ENCODE results near the gene RNPEPL1.
"Not testable (repeated sequence)": the region's sequence is repeated elsewhere in the genome, so short reads cannot be mapped to it uniquely, and the experiment has no call there.

Gene RNPEPL1

DNA sequence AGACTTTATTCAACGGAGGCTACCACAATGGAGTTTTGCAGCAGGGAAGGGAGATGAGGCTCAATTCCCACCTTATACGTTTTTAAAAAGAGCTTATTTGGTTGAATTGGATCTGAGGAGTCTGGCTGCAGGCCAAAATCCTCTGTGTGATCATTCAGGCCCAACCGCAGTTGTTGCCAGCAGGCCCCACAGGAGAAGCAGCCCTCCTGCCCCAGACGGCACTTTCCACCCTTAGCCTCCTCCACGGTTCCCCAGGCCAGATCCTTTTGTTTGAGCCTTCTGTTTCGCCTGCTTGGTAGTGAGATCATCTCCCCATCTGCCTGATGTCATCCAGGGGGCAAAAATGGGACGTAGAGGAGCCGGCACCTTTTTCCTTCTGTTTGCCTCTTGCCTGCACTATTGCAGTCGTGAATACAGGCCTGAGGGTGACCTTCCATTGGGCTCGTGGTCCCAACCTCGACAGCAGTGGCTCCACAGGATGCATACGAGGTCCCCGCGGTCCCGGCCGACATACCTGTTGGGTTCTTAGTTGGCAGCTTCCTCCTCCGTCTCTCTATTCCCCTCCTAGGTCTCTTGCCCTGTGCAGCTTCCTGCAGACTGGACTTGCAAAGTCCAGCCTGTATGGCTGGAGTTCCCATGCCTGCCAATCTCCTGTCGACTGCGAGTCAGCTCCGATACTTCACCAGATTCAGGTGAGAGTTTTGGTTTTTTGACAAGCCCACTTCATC lies 47.7 kb downstream of the RNPEPL1 start:
- in situ Hi-C loops (cut with HindIII; ENCODE audit: low pct_ligation_motif_present, low pct_unique_long_range_greater_than_20kb, low sequenced_read_pairs), result no loop called here
- no peak for DNase-seq

DNA sequence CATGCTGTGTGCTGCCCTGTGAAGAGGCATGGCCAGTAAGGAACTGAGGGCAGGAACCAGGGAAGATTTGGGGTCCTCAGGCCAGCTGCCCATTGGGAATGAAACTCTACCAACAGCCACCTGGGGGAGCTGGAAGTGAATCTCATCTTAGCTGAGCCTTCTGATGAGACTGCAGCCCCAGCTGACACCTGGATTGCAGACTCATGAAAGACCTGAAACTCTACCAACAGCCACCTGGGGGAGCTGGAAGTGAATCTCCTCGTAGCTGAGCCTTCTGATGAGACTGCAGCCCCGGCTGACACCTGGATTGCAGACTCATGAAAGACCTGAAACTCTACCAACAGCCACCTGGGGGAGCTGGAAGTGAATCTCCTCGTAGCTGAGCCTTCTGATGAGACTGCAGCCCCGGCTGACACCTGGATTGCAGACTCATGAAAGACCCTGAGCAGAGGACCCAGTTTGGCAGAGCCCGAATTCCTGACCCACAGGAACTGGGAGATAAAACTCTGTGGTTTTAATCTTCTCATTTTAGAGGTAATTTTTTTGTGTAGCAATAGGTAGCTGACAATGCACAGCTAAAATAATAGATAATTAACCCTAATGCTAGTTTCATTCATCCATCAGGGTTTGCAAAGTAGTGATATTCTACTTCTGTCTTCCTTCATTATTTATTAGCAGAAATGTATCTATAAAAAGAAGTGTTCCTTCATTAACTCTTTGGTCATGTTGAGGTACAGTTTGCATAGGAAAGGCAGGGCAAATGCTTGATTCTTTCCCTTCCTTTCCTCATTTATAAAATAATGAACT lies 48.8 kb downstream of the RNPEPL1 start:
- in situ Hi-C loops (cut with HindIII; ENCODE audit: low pct_ligation_motif_present, low pct_unique_long_range_greater_than_20kb, low sequenced_read_pairs), result not testable (repeated sequence)

DNA sequence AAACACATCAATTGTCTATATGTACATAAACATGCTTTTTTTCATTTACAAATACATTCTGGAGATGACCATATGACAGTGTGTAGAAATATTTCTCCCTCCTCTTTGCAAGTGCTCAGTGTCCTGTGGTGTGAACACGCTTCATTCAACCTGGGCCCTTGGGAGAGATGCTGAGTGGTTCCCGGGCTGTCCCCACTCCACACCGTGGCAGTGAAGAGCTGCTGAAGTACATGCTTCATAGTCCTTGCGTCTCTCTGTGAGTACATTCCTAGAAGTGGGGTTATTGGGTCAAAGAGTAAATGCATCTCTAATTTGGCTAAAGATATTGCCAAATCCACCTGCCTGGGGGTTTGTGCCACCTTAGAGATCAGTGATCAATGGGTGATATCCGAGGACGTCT lies 50.5 kb downstream of the RNPEPL1 start:
- DNase-seq, result no peak
- in situ Hi-C loops (cut with HindIII; ENCODE audit: low pct_ligation_motif_present, low pct_unique_long_range_greater_than_20kb, low sequenced_read_pairs), result no loop called here

More for the DNA sequence above, 48.8 kb downstream of the RNPEPL1 start:
- not testable (repeated sequence) for DNase-seq

DNA sequence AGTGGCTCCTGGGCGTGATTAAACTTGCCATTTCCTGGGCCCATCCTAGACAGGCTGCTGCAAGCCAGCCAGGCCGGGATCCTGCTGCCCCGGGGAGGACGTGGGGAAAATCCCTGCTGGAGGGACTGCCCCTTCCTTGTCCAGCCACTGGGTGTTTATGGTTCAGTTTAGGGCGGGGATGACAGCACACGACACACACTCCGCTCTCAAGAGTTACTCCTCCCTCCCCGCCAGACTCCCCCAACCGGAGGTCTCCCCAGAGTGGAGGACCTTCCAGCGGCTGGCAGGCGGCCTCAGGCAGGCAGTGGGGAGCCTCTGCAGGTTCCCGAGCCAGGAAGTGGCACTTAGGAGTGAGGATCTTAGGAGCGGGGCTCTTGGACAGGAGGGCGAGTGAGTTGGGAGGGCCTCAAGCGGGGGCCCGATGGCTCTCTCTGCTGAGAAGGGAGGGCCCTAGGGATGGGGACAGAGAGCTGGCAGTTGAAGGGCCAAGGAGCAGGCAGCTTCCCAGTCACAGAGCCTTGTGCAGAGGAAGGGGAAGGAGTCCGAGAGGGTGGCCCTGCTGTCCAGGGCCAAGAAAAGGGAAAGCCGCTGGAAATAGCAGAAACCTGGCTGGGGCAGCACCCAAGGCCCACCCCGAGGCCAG lies 51.3 kb downstream of the RNPEPL1 start:
- in situ Hi-C loops (cut with HindIII; ENCODE audit: low pct_ligation_motif_present, low pct_unique_long_range_greater_than_20kb, low sequenced_read_pairs), result no loop called here
- DNase-seq, result no peak

DNA sequence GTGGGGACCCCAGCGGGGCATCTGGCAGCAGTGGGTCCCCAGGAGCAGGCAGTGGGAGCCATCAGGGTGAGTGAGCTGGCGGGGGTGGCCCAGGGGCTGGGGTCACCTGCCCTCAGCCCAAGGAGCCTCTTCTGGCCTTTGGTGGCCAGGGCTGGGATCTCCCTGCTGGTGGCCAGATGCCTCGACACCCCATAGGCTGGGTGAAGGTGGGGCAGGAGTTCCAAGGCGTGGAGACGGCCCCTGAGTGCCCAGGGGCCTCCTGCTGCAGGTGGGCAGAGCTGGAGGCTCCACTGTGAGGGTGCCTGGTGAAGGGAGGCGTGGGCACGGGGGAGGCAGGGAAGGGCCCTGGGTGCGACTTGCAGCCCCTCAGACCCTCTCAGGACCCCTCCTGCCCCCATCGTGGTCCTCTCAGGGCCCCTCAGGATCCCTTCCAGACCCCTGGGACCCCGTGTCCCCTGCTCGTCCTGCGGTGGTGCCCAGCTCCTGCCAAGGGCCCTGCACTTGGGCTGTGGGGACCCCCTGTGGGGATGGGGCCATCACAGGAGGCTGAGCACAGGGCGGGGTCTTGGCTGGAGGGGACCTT lies 52.0 kb downstream of the RNPEPL1 start:
- in situ Hi-C loops (cut with HindIII; ENCODE audit: low pct_ligation_motif_present, low pct_unique_long_range_greater_than_20kb, low sequenced_read_pairs), result no loop called here
- DNase-seq, result no peak

DNA sequence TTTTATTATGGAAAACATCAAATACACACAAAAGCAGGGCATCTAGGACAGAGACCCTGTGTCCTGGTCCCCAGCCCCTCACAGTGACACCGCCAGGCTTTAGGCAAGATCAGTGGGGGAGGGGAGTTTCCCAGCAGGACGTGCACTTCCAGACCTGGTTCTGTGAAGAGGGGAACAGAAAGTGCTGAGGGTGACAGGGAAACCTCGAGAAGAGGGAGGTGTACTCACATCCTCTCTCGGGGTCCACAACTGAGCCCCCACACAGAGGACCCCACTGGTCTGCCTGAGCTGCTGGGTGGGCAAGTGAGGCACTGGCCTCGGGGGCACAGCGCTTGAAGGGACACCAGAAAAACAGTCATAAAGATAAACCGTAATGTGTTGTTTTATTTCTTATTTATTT lies 52.6 kb downstream of the RNPEPL1 start:
- DNase-seq, result no peak
- in situ Hi-C loops (cut with HindIII; ENCODE audit: low pct_ligation_motif_present, low pct_unique_long_range_greater_than_20kb, low sequenced_read_pairs), result no loop called here

DNA sequence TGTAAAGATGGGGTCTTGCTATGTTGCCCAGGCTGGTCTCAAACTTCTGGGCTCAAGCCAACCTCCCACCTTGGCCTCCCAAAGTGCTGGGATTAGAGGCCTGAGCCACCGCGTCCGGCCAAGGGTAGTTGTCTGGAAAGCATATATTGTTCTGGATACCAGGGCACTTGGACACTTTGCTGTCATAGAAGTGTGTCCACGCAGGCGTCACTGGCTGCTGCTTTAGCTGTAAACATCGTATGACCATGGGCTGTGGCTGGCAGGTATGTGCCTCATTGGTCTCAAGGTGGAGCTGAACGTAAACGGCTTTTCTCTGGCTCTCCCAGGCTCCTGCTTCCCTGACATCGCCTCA lies 53.8 kb downstream of the RNPEPL1 start:
- in situ Hi-C loops (cut with HindIII; ENCODE audit: low pct_ligation_motif_present, low pct_unique_long_range_greater_than_20kb, low sequenced_read_pairs), result no loop called here

DNA sequence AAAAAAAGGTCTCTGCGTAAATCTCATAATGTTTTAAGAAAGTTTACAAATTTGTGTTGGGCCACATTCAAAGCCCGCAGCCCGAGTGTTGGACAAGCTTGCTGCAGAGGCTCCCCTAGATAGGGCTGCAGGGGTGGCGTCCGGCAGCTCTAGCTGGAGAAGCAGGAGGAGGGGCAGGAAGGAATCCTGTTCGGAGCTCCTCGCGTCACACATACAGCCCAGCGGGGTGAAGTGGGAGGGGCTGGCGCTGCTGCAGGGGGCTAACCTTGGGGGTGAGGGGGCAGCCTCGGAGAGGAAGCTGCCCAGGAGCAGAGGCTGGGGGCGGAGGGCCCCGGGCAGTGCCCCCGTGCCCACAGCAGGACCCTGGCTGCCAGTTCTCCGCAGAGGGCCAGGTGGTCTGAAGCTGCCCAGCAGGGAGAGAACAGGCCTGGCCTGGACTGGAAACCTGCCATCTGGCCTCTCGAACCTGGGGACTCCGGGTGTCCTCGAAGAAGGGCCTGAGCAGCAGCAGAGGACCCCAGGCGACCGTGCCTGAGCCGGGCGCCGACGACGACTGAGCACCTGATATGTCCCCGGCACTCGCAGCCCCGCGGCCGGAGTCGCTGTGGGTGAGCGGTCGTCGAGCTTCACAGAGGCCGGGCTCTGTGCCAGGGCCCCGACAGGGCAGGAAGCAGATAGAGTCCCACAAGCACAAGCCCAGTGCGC lies 54.4 kb downstream of the RNPEPL1 start:
- in situ Hi-C loops (cut with HindIII; ENCODE audit: low pct_ligation_motif_present, low pct_unique_long_range_greater_than_20kb, low sequenced_read_pairs), result no loop called here
- DNase-seq, result no peak

More for the DNA sequence above, 53.8 kb downstream of the RNPEPL1 start:
- no peak for DNase-seq

DNA sequence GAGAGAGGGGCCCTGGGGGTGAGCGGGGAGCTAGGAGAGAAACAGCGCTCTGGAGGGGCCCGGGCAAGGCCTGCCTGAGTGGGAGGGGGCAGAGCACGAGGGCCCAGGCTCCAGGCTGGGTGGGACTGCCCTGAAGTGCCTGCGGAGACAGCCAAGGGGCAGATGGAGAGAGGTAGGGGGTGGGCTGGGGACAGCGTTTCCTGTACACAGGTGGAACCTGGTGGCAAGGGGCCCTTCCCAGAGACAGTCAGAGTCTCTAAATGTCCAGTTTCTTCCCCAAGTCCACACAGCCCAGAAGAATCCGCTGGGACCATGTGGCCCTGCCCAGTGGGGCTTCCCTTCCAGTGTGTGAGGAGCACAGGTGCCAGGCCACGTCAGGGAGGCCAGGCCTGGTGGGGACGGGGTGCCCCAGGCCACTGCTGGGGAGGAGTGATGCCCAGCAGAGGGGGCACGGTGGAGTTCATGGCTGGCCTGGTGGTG lies 55.3 kb downstream of the RNPEPL1 start:
- no peak for DNase-seq
- in situ Hi-C loops (cut with HindIII; ENCODE audit: low pct_ligation_motif_present, low pct_unique_long_range_greater_than_20kb, low sequenced_read_pairs), result no loop called here

DNA sequence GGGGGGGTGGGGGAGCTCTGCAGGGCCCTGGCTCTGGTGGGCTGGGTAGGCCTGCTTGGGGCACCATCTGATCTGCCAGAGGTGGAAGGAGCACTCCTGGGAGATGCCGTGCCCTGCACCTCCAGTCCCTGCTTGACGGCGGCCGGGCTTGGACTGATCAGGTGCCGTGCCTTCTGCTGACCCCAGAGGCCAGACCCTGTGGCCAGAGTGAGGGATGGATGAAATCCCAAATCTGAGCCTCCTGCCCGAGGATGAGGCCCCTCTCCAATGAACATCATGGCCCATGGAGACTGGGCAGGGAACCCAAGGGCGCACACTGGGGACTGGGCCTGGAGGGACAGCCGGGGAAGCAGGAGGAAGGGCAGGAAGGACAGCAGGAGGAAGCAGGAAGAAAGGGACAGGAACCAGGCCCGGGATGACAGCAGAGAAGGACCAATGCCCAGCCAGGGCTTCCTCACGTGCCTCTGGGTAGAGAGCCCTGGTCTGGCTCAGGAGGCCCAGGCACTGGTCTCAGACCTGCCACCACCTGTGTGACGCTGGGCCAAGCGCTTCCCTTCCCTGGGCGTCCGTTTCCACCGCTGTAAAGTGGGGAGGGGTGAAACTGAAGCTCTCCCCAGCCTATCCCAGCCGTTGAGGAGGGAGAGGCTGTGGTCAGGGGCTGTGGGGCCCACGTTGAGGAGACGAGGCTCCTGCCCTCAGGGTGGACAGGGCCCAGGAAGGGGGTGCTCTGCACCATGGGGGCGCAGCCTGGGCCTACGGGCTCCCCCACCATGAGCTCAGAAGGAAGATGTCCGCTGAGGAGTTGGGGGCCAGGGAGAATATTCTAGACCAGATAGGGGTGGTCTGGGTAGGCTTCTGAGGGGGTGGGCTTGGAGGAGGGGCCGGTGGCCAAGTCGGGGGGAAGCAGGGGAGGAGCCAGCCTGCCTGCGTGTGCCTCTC lies 56.0 kb downstream of the RNPEPL1 start:
- DNase-seq, result no peak
- in situ Hi-C loops (cut with HindIII; ENCODE audit: low pct_ligation_motif_present, low pct_unique_long_range_greater_than_20kb, low sequenced_read_pairs), result no loop called here

DNA sequence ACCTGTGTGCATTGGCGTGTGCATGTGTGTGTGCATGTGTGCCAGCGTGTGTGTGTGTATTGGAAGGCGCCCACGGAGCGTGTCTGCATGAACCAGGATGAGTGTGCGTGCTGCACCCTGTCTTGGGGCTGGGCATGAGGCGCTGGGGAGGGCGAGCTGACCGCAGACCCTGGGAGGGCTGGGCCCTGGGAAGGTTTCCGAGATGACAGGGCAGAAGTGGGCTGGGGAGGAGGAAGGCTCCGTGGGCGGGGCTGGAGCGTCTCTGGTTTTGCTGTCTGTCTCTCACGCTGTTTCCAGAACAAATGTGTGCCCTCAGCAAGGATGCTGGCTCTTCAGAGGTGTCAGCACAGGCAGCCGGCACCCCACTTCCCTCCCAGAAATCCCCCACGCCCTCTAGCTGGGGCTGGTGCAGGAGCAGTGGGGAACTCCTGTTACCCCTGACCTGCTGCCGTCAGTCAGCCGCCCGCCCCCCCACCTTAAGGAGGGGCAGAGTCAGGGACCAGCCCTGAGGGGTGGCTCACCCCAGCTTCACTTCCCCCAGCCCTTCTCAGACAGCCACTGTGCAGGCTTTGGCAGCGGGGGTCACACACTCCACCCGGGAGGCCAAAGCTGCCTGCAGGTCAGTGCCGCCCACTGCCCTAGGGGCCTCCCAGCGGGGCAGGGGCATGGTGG lies 56.8 kb downstream of the RNPEPL1 start, which contains the start of gene GPR35:
Gene GPR35 (plus strand): TSS at position 531 of the 672 bp plus-strand sequence. CDS start 4,473 bp downstream, outside the sequence.
- DNase-seq, result no peak

DNA sequence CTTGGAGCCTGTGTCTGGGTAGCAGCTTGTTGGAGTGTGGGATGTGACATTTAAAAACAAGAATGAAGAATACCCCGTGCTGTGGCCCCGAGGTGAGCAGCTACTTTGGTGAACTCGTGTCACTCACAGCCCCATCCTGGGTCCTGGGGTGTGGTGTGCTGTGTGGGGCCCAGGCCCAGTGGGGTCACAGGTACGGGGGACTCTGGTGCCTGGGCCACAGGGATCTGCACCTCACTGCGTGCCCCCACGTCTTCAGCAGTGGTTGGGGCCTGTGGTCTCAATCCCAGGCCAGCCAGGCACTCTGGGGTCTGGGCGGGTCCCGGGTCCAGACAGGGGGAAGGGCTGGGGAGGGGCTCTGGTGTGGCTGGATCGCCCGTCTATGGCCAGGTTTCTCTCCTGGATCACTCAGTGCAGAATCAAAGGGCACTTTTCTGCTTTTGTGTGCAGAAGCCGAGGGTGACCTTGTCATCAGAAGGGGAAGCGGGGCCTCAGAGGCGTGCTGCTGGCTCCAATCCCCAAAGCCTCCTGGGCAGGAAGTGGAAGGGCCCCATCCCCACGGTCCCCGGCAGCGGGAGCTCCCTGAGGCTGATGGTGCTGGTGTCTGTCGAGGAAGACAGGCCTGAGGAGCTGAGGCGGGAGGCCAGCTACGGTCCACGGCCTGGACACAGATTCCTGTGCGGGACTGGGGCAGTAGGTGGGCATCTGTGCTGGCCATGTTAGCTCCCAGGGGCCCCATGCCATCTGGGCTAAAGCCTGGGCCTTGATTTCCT lies 58.4 kb downstream of the RNPEPL1 start:
- DNase-seq, result no peak
- in situ Hi-C loops (cut with HindIII; ENCODE audit: low pct_ligation_motif_present, low pct_unique_long_range_greater_than_20kb, low sequenced_read_pairs), result no loop called here

More for the DNA sequence above, 56.8 kb downstream of the RNPEPL1 start, which contains the start of gene GPR35:
- in situ Hi-C loops (cut with HindIII; ENCODE audit: low pct_ligation_motif_present, low pct_unique_long_range_greater_than_20kb, low sequenced_read_pairs), result no loop called here

DNA sequence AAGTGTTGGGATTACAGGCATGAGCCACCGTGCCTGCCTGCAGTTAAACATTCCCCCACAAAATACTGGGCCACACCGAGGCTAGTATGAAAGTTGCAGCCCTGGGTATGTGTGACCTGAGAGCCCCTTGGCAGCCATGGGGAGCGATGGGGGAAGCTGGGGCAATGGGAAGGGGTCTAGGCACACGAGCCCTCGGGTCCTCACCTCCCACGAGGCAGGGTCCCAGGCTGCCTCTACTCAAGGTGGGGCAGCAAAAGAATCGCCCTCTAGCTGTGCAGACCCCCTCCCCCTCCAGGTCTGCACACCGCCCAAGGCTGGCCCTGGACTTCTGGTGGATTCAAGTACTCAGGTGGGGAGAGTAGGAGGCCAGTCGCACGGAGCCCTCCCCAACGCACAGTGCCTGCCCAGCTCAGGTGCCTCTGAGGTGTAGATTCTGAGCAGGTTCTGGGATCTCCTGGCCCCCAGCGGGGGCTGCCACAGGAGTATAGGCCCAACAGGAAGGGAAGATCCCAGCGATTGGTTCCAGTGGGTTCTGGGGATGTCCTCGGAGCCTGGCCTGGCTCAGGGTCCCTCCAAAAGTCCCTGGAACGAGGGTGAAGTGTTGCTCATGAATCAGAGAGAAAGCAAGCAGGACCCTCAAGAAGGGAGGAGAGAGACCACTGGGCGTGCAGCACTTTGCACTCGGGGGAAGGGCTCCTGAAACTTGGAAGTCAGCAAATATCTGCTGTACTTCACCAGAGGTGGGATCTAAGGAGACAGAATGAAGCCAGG lies 59.6 kb downstream of the RNPEPL1 start:
- in situ Hi-C loops (cut with HindIII; ENCODE audit: low pct_ligation_motif_present, low pct_unique_long_range_greater_than_20kb, low sequenced_read_pairs), result no loop called here
- no peak for DNase-seq

DNA sequence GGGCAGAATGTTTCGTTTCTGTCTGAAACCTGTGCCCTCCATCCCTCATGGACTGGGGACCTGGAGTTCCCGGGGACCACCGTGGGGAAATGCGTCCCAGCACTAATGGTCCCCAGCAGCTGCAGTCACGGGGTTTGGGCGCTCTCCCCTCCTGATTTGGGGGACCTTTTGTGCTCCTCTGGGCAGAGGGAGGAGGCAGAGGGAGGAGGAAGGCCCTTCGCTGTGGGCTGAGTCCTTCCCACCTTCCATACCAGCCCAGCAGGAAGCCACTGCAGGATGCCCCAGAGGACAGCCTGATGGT lies 60.2 kb downstream of the RNPEPL1 start:
- DNase-seq, result no peak
- in situ Hi-C loops (cut with HindIII; ENCODE audit: low pct_ligation_motif_present, low pct_unique_long_range_greater_than_20kb, low sequenced_read_pairs), result no loop called here

DNA sequence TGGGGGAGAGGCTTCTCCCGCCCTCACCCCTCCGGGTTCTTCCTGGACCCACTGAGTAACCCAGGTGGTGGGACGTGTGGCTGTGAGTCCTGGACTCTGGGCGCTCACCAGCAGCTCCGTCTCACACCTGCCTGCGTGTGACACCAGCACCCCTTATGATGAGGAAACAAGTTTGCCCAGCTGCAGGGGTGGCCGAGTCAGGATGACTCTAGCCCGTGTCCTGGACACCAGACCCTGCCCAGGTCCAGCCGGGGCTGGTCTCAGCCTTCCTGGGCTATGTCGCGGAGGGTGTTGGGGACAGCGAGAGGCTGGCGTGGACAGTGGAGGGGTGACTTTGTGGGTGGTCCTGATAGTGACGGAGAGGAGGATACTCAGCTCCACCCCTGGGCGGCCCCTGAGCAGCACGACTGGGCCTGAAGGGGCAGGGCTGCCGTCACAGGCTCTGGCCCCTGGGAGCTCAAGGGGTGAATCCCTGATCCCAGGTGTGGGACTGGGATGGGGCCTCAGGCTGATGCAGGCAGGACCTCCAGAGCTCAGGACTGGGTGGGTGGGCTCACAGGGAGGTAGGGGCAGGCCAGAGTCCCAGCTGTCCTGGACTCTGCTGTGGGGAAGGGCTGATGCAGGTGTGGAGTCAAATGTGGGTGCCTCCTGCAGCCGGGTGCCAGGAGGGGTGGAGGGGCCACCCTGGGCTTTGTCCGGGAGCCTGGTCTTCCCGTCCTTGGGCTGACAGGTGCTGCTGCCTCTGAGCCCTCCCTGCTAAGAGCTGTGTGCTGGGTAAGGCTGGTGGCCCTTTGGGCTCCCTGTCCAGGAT lies 60.7 kb downstream of the RNPEPL1 start:
- in situ Hi-C loops (cut with HindIII; ENCODE audit: low pct_ligation_motif_present, low pct_unique_long_range_greater_than_20kb, low sequenced_read_pairs), result no loop called here
- no peak for DNase-seq
